ENCODE measurements around the gene TCEANC2. TPM values are rescaled to one million over a fixed set of nuclear protein-coding genes. Genes with fewer than 3 reads are reported as not detected.
"Not testable (repeated sequence)": the region's sequence is repeated elsewhere in the genome, so short reads cannot be mapped to it uniquely, and the experiment has no call there.

Gene TCEANC2
- total RNA-seq, 2 donors from 2014 or later, result 3.4 to 4.4 TPM

DNA sequence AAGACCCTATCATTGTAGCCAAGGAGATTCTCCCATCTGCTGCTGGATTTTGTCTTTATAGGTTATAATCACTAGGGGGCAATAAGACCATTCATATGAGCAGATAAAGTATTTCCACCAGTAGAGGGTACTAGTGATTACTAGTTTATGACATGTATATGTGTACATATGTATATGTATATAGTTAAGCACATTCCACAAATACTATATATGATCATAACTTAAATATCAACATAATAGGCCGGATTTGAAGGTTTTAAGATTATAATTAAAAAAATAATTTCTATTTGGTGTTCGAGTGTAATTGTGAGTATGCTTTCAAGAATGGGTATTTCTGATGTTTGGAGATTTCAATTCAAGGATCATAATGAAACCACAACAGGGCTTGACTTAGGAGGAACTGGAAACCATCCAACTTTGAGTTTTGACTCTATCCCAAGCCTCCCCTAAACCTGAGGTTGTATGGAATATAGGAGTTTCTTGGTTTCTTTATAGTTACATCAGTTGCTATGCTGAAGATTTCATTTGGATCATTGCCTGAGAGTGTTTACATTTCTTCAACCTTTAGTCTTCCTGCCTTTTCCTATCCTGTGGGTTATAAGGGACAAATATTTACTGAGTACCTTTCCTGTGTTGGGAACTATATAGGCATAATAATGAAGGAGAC lies 16.9 kb downstream of the TCEANC2 start:
- DNase-seq (no peak), ATAC-seq (peak; percentile 90)
- intact Hi-C loops (cut with DNase I, micrococcal nuclease), result no loop called here

DNA sequence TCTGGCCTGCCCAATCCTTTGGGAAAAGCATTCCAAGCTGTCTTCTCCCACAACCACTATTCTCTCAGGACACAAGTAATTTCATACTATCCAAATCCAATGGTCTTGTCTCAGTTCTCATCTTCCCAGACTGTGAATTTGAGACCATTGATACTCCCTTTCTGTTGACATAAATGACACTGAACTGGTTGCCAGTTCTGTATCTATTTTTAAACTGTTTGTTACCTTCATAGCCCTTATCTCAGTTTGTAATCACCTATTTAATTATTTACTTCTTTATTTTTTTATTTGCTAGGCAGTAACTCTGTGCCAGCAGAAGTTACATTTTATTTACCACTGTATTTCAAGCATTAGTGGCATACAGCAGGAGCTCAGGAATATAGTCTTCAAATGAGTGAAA lies 24.0 kb downstream of the TCEANC2 start:
- no peak for DNase-seq
- ATAC-seq, result peak; percentile 16
- intact Hi-C loops (cut with DNase I, micrococcal nuclease), result no loop called here

DNA sequence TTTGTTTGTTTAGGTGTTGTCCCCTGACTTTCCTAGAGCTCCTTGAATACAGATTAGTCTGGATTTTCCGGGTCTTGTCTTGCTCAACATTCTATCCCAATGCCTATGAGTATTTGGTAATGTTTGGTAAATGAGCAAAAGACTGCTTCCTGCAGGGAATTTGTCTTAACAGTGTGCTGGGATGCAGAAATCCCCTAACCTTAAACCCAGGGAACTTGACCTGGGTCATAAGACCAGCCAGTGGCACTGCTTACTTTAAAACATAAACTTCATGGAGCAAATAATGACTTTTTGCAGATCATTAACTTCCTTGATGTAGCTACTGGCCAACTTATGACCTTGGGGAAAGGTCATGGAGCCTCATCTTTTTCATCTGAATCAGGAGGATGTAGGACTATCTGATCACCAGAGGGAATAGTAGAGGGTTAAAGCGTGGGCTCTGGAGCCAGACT lies 27.2 kb downstream of the TCEANC2 start:
- intact Hi-C loops (cut with DNase I, micrococcal nuclease), result no loop called here
- DNase-seq, result no peak

DNA sequence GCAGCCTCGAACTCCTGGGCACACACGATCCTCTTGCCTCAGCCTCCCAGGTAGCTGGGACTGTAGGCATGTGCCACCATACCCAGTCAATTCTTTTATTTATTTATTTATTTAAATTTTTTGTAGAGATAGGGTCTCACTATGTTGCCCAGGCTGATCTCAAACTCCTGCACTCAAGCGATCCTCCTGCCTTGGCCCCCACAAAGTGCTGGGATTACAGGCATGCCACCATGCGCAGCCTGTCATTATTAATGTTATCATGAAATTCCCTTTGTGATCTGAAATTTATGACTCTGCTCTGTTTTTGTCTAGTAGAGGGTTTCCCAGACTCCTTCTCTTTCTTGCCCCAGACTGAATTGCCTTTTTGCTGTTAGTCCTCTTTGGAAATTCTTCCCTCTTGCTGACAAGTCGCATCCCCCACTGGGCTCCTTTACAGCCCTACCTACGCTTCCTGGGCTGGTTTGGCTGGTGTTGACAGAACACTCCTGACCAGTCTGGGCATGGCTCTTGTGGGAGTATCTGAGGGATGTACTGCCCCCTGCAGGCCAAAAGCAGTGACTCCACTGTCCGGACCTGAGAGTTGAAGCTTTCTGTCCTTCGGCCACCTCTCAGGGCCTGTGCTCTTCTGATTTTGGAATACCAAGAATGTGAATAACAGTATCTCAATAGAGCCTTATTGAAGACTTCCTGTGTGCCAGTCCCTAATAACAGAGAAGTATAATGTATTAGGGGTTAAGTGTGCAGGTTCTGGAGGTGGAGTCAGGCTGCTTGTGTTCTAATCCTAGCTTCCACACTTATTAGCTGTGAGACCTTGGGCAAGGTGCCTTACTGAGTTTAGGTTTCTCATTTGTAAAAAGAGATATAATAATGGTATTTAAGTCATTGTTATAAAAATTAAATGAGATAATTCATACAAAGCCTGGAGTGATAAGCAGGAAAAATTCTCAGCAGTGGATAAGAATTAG lies 28.2 kb downstream of the TCEANC2 start:
- ATAC-seq (peak; percentile 98), DNase-seq (peak; percentile 80 to 88)
- intact Hi-C loops (cut with DNase I, micrococcal nuclease), result no loop called here

More for the DNA sequence above, 27.2 kb downstream of the TCEANC2 start:
- ATAC-seq, result peak; percentile 9

DNA sequence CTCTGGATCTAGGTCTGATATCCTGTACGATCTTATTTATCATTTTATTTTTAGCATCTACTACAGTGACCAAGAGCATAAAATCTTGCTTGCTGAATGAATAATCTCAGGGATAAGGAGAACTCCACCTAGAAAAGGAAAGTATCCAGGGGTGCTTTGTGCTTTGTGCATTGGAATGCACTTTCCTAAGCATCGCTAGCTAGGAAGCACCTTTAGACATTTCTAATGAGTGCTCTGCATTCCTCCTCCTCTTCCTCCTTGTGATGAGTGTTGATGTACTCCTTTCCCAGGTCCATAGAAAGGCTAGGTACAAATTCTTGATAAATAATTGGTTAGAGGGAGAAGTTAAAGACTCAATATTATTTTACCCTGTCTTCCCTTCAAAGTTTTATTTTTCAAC lies 31.4 kb downstream of the TCEANC2 start:
- ATAC-seq (no peak), DNase-seq (no peak)
- intact Hi-C loops (cut with DNase I, micrococcal nuclease), result no loop called here

DNA sequence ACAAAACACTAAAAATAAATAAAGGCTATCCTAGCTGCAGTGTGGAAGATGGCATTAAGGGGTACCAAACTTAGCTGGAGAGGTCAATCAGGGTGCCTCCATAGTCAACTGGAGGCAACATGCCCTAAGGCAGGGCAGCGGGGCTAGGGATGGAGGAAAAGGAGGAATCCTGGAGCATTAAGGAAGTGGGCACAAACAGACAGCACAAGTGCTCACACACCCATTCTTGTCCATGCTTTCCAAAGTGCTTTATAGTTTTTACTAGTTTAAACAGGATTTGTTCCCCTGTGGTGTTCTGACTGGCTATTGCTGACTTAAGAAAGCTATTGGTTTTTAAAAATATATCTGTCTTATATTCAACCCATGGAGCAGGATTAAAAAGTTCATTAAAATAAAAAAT lies 33.3 kb downstream of the TCEANC2 start:
- intact Hi-C loops (cut with DNase I, micrococcal nuclease), result no loop called here
- ATAC-seq, result peak; percentile 92
- no peak for DNase-seq

DNA sequence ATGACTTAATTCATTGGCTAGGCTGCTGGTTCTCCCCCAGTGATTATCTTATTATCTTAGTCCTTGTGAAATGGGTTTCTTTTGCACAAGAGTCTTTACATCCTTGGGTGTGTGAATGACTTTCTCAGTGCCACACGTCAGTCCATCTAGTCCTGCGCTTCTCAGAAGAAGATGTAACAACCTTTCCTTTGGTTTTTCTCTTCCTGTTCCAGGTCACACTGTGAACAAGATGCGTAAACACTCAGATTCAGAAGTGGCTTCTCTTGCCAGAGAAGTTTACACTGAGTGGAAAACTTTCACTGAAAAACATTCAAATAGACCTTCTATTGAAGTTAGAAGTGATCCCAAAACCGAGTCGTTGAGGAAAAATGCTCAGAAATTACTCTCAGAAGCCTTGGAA lies 35.0 kb downstream of the TCEANC2 start:
- intact Hi-C loops (cut with DNase I, micrococcal nuclease), result no loop called here
- ATAC-seq (no peak), DNase-seq (no peak)

DNA sequence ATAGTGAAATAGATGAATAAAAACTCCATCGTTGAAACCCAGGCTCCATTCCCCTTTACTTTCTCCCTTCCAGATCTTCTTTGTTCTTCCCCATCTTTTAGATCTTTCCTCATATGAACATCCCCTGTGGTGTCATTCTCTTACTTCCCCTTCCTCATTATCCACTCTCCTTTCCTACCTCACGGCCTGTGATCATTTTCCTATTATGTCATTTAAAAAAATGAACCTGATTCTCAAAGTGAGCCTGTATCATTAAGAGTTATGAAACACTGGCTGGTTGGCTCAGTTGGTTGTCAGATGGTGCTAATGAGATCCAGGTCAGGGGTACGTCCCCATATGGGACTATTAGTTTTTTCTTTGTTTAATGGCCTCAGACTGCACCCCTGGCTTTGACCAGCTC lies 38.3 kb downstream of the TCEANC2 start:
- DNase-seq (no peak), ATAC-seq (no peak)
- intact Hi-C loops (cut with DNase I, micrococcal nuclease), result no loop called here

DNA sequence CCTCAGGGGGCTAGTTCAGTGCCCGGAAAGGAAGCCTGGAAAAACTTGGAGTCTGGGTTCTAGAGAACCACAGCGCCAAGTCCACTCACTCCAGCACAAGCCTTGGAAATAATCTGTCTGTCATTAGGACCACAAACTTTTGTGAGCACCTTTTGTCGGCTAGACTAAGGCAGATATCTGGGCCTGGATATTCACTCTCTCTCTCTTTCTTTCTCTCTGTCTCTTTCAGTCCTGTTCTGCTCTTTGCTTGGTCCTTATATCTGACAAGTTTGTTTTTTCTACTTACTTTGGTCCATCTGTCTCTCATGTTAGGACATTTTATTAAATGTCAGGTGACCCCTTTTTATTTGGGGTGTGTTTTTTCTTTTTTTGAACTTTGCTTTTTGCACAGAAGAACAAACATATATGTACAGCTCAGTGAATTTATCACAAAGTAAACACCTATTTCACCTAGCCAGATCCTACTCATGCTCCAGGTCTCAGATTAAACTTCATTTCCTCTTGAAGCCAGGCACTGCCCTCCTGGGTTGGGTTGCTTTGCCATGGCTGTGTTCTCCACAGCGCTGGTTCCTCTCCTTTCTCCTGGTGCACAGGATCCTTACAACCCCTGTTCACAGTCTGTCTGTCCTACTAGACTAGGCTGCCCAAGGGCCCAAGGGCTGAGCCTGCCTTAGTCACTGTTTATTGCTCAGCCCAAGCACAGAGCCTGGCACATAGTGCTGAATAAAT lies 40.8 kb downstream of the TCEANC2 start:
- intact Hi-C loops (cut with DNase I, micrococcal nuclease), result no loop called here
- ATAC-seq, result peak; percentile 86
- DNase-seq, result peak; percentile 46 to 55

DNA sequence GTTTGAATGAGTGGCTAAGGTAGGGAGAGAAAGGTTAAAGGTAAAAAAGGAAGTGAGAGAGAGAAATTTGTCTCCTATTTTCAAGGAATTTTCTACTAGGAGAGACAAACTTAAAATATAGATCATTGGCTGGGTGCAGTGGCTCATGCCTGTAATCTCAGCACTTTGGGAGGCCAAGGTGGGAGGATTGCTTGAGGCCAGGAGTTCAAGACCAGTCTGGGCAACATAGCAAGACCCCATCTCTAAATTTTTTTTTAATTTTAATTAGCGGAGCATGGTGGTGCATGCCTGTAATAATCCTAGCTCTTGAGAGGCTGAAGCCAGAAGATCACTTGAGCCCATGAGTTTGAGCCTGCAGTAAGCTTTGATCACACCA lies 41.3 kb downstream of the TCEANC2 start:
- intact Hi-C loops (cut with DNase I, micrococcal nuclease); ATAC-seq; DNase-seq: not testable (repeated sequence)

DNA sequence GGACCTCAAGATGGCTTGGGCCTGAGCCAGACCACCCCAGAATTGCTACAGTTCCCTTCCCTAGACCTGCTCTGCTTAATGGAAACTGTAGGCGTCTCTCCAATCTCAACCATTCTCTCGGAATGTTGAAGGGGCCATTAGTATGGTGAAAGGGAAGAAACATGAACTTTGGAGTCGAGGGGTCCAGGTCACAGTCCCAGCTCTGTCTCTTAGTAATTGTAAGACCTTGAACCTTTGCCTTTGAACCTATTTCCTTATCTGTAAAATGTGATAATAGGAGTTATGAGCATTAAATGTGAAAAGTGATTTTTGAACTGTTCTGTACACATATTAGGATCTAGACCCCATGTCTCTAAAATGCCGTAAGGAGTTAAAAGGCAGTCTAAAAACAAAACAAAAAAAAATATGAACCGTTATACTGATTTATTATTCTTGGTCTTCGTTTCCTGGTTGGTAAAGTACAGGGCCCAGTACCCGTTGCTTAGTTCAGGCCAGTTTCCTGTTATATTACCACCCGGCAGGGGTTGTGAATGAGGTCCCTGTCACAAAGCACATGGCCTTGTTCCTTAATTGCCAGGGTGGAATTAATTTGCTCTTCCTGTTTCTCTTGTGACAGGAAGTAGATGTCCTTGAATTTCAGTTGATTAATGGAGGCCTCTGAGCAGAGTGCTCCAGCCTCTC lies 42.3 kb downstream of the TCEANC2 start:
- DNase-seq (peak in 1 of 2 donors; percentile 47), ATAC-seq (peak; percentile 60)
- intact Hi-C loops (cut with DNase I, micrococcal nuclease), result no loop called here

DNA sequence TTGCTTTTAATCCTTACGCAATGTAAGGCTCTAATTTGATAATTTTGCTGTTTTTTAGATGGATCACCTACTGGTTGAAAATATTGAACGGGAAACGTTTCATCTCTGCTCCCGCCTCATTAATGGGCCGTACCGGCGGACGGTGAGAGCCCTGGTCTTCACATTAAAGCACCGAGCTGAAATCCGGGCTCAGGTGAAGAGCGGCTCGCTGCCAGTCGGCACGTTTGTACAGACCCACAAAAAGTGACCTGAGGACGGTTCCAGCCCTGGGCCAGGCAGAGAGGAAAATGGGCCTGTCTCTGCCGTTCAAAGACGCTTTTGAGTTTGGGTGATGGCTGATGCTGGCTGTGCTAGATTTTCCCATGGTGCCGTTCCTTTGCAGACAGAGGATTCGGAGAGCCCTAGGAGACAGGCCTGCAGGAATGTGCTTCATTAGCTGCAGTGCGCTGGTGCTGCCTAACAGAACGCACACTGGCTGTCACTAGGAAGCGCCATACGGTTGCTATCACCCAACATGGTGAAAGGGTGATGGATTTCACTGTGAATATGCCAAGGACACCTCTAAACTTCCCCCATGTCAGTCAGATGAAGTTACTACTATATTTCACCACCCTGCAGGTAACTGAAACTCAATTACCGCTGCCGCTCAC lies 42.9 kb downstream of the TCEANC2 start:
- intact Hi-C loops (cut with DNase I, micrococcal nuclease), result no loop called here
- no peak for ATAC-seq
- DNase-seq, result no peak

DNA sequence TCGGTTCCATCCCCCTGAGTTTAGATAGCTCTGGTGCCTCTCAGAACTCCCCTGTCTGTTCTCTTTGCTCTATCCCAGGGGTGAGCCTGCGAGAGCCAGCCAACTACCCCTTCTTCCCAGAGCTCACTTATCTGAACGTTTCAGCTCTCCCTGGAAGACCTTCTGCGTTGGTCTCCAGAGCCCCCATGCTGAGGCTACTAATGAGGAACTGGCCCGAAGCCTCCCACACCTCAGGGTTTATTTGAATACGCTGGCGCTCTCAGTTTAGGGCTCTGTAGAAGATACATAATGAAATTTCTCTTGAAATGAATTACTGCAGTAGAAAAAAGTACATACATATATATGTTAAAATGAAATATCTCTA lies 43.5 kb downstream of the TCEANC2 start:
- ATAC-seq (no peak), DNase-seq (no peak)
- intact Hi-C loops (cut with DNase I, micrococcal nuclease), result no loop called here

DNA sequence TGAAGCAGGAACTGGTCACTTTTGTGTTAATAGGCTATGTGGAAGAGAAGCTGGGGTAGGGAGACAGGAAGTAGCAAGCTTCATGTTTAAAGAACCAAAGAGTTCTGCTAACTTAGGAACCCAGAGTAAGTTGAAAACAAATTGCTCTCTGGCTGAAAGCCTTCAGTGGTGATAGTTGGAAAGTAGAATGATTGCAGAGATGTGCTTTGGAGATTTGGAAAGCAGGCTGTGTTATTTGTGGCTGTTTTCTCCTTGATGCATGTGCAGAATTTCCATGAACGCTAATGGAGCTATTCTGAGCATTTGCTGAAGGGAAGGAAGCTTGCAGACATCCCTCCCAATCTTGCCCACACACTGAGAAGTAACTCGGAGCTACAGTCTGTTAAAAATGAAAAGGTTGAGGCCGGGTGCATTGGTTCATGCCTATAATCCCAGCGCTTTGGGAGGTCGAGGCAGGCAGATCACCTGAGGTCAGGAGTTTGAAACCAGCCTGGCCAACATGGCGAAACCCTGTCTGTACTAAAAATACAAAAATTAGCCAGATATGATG lies 45.7 kb downstream of the TCEANC2 start:
- ATAC-seq (no peak), DNase-seq (no peak)
- intact Hi-C loops (cut with DNase I, micrococcal nuclease), result no loop called here

DNA sequence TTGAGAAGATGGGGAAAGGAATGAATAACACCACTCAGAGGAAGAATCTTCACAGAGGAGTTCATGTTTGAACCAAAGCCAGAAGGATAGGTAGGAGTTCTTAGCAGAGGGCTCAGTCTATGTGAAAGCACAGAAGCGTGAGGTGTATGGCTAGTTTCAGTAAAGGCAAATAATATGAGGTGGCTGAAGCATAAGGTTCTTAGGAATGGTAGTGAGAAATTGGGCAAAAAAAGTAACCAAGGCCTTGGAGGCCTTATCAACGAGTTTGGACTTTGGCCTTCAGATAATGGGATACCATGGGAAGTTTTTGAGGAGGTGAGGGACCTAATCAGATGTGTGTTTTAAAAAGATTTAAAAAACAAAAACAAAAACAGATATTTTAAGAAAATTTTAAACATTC lies 47.1 kb downstream of the TCEANC2 start:
- no peak for DNase-seq
- intact Hi-C loops (cut with DNase I, micrococcal nuclease), result no loop called here
- ATAC-seq, result no peak

DNA sequence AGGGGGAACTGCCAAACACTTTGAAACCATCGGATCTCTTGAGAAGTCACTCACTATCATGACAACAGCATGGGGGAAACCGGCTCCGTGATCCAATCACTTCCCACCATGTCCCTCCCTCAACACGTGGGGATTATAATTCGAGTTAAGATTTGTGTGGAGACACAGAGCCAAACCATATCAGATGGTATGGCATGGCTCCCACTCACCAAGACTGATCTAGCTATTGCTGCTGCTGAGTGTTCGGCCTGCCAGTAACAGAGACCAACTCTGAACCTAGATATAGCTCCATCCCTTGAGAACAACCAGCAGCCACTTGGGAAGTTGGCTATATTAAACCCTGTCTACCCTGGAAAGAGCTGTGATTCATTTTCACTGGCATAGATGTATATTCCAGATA lies 50.0 kb downstream of the TCEANC2 start:
- intact Hi-C loops (cut with DNase I, micrococcal nuclease), result no loop called here
- no peak for DNase-seq
- no peak for ATAC-seq

DNA sequence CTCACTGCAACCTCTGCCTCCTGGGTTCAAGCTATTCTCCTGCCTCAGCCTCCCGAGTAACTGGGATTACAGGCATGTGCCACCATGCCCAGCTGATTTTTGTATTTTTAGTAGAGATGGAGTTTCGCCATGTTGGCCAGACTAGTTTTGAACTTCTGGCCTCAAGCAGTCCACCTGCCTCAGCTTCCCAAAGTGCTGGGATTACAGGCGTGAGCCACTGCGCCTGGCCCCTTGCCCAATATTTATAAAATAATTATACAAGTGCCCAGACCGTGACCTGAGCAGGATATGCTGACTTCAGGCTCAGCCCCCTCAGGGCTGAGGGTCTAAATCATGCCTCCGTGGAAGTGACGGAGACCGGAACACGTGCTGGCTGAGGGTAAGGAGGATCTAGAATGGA lies 51.2 kb downstream of the TCEANC2 start:
- intact Hi-C loops (cut with DNase I, micrococcal nuclease); DNase-seq; ATAC-seq: not testable (repeated sequence)

DNA sequence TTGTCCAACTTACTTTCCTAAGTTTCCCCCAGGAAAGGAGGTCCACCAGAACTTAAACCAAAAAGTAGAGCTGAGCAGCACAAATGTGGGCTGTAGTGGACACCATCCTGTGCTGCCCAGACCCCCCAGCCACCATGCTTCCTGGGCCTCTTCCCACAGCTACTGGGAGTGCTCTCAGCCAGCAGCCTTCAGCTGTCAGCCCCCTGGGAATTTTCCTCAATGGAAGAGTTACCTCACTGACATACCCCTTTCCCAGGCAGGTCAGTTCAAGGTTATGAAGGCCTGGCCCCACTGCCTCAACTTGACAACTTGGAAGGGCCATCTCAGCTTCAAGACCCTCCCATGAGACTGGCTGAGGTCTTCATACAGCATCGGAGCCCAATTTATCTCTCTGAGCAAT lies 51.7 kb downstream of the TCEANC2 start:
- ATAC-seq, result no peak
- intact Hi-C loops (cut with DNase I, micrococcal nuclease), result no loop called here
- no peak for DNase-seq
